HEK293T (cell line): Measurements from ENCODE around the gene INKA1.

Source experiments
- CTCF ChIA-PET: fragments of 350-600 bp; formaldehyde crosslinking; extraction: SDS; loops from one replicate; lab custom pipeline; 2021; ENCODE audit warnings: antibody characterized with exemption, inconsistent platforms; lab: Yijun Ruan, JAX
- POLR2A ChIA-PET: fragments of 350-600 bp; formaldehyde crosslinking; extraction: SDS; loops from one replicate; lab custom pipeline; 2020; ENCODE audit warnings: antibody characterized with exemption, inconsistent platforms; lab: Yijun Ruan, JAX
- DNase-seq: peaks from one replicate; pipeline ENCODE4 v3.0.0; 2012; ENCODE audit warnings: mixed read lengths; ENCODE audit errors: extremely low spot score
- ARNT ChIP-seq: fragments of 450-650 bp; IDR thresholded peaks from 2 replicates; pipeline ENCODE4 v1.6.1; 2017; ENCODE audit warnings: mild to moderate bottlenecking
- BHLHE40 ChIP-seq: fragments of 450-650 bp; IDR thresholded peaks from 2 replicates; pipeline ENCODE4 v1.6.1; 2016; ENCODE audit warnings: mild to moderate bottlenecking, moderate library complexity, borderline replicate concordance
- CTBP1 ChIP-seq: fragments of 450-650 bp; IDR thresholded peaks from 2 replicates; pipeline ENCODE4 v1.6.1; 2016; ENCODE audit warnings: borderline replicate concordance
- ELF4 ChIP-seq: fragments of 450-650 bp; IDR thresholded peaks from 2 replicates; pipeline ENCODE4 v1.6.1; 2017; ENCODE audit warnings: antibody characterized with exemption
- FOXA1 ChIP-seq: fragments of 450-650 bp; IDR thresholded peaks from 2 replicates; pipeline ENCODE4 v1.6.1; 2016; ENCODE audit warnings: mild to moderate bottlenecking
- FOXK2 ChIP-seq: fragments of 450-650 bp; IDR thresholded peaks from 2 replicates; pipeline ENCODE4 v1.6.1; 2016; ENCODE audit warnings: mild to moderate bottlenecking
- FOXM1 ChIP-seq: fragments of 450-650 bp; IDR thresholded peaks from 2 replicates; pipeline ENCODE4 v1.6.1; 2017; ENCODE audit warnings: mild to moderate bottlenecking, borderline replicate concordance
- HDGF ChIP-seq: fragments of 450-650 bp; IDR thresholded peaks from 2 replicates; pipeline ENCODE4 v1.6.1; 2017; ENCODE audit warnings: antibody characterized with exemption, borderline replicate concordance
- L3MBTL2 ChIP-seq: fragments of 450-650 bp; conservative IDR thresholded peaks from 2 replicates; pipeline ENCODE4 v1.6.1; 2016; ENCODE audit warnings: mild to moderate bottlenecking
- LEF1 ChIP-seq: fragments of 450-650 bp; IDR thresholded peaks from 2 replicates; pipeline ENCODE4 v1.6.1; 2017; ENCODE audit warnings: mild to moderate bottlenecking, borderline replicate concordance
- NFRKB ChIP-seq: fragments of 450-650 bp; IDR thresholded peaks from 2 replicates; pipeline ENCODE4 v1.6.1; 2016; ENCODE audit warnings: mild to moderate bottlenecking, moderate library complexity
- SP1 ChIP-seq: fragments of 450-650 bp; IDR thresholded peaks from 2 replicates; pipeline ENCODE4 v1.6.1; 2017
- SUZ12 ChIP-seq: fragments of 450-650 bp; IDR thresholded peaks from 2 replicates; pipeline ENCODE4 v1.6.1; 2016; ENCODE audit warnings: mild to moderate bottlenecking
- TARDBP ChIP-seq: fragments of 450-650 bp; IDR thresholded peaks from 2 replicates; pipeline ENCODE4 v1.6.1; 2016
- ZNF384 ChIP-seq: fragments of 450-650 bp; IDR thresholded peaks from 2 replicates; pipeline ENCODE4 v1.6.1; 2016
- TF ChIP-seq, protein P1 (sequence below): fragments of 450-650 bp; IDR thresholded peaks from 2 replicates; pipeline ENCODE4 v1.6.1; 2016

Gene INKA1

GRCh38 chr3:49805367-49805782 is 2.3 kb downstream of the INKA1 start:
- TF ChIP-seq FOXK2: no peak
- TF ChIP-seq, protein P1, sequence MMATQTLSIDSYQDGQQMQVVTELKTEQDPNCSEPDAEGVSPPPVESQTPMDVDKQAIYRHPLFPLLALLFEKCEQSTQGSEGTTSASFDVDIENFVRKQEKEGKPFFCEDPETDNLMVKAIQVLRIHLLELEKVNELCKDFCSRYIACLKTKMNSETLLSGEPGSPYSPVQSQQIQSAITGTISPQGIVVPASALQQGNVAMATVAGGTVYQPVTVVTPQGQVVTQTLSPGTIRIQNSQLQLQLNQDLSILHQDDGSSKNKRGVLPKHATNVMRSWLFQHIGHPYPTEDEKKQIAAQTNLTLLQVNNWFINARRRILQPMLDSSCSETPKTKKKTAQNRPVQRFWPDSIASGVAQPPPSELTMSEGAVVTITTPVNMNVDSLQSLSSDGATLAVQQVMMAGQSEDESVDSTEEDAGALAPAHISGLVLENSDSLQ: no peak
- TF ChIP-seq L3MBTL2: no peak
- ChIA-PET POLR2A (interaction anchor here (1.9 to 3.9 kb wide), 2 partner anchors 19 to 22 kb away, joined by 4 to 18 read pairs; partner anchors contain the start of gene IP6K1), CTCF (interaction anchor here (0.8 kb wide), 1 partner anchor 126 kb away, joined by 3 read pairs; no protein-coding TSS in a partner anchor)
- DNase-seq: no peak

GRCh38 chr3:49805897-49806701 is 3.0 kb downstream of the INKA1 start:
- CTCF ChIA-PET: interaction anchor here (0.6 kb wide), 1 partner anchor 808 kb away, joined by 3 read pairs; no protein-coding TSS in a partner anchor
- TF ChIP-seq TARDBP (no peak), LEF1 (no peak), ZNF384 (no peak), HDGF (no peak), L3MBTL2 (no peak), FOXM1 (no peak), FOXA1 (no peak), SUZ12 (no peak), ARNT (no peak), NFRKB (no peak), FOXK2 (no peak), CTBP1 (no peak), SP1 (no peak)
- TF ChIP-seq, protein P1: no peak
- DNase-seq: no peak
- POLR2A ChIA-PET: interaction anchor here (1.9 to 3.9 kb wide), 2 partner anchors 20 to 21 kb away, joined by 4 to 18 read pairs; partner anchors contain the start of gene IP6K1

DNA sequence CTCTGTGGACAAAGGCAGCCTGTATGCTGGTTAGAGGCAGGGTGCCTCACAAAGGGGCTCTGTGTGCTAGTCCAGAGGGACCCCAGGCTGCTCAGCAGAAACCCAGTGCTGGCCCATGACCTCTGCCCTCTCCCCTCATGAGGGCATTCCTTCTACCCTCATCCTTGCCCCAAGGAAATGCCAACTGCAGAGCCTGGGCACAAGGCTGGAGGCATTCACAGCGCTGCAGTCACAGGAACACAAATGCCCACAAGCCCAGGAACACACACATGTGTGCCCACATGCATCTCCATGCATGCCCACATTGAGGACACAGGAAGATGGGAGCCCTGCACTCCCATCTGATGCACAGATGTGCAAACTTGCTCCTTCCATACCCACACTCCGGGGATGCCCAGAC is 3.8 kb downstream of the INKA1 start:
- CTCF ChIA-PET: interaction anchor here (0.6 to 0.8 kb wide), 2 partner anchors 32 to 808 kb away, joined by 3 to 5 read pairs; no protein-coding TSS in a partner anchor
- TF ChIP-seq NFRKB (no peak), SP1 (no peak), CTBP1 (no peak), FOXK2 (no peak), BHLHE40 (no peak), SUZ12 (no peak), FOXA1 (no peak), ELF4 (no peak), TARDBP (no peak)
- TF ChIP-seq, protein P1: no peak
- POLR2A ChIA-PET: interaction anchor here (1.3 kb wide), 1 partner anchor 83 kb away, joined by 3 read pairs; the partner anchor contains the start of gene GMPPB
- DNase-seq: no peak

- DNase-seq: no peak
- ChIA-PET POLR2A (interaction anchor here (1.1 to 1.3 kb wide), 2 partner anchors 21 to 84 kb away, joined by 3 read pairs; partner anchors contain the start of genes GMPPB and IP6K1), CTCF (interaction anchor here (0.8 kb wide), 1 partner anchor 32 kb away, joined by 5 read pairs; no protein-coding TSS in a partner anchor)
- TF ChIP-seq BHLHE40 (no peak), NFRKB (no peak)
- TF ChIP-seq, protein P1: no peak
These were observed 4.5 kb downstream of the INKA1 start for GRCh38 chr3:49807431-49808114.

GRCh38 chr3:49812916-49813496 is 9.9 kb downstream of the INKA1 start:
- ChIA-PET CTCF (no interaction called here), POLR2A (interaction anchor here (3.0 kb wide), 1 partner anchor 10 kb away, joined by 9 read pairs; the partner anchor contains the start of gene INKA1)
- TF ChIP-seq HDGF: no peak
- TF ChIP-seq TARDBP: no peak
- TF ChIP-seq FOXM1: no peak
- TF ChIP-seq FOXK2: no peak
- TF ChIP-seq LEF1: no peak
- TF ChIP-seq ARNT: no peak
- no peak for TF ChIP-seq CTBP1
- TF ChIP-seq FOXA1: no peak
- TF ChIP-seq ZNF384: no peak
- no peak for TF ChIP-seq SUZ12
- DNase-seq: no peak
